OCI-LY3 (cell line): ENCODE measurements around the gene CREBBP.
"Not testable (repeated sequence)": the region's sequence is repeated elsewhere in the genome, so short reads cannot be mapped to it uniquely, and the experiment has no call there.

Source experiments
- H2AFZ ChIP-seq: fragments of 200-600, 300-600 bp; shearing (Covaris generic); 2 replicates; pipeline ENCODE4 v1.6.0; 2014; ENCODE audit warnings: antibody characterized with exemption, low read depth, low read length
- H3K27ac ChIP-seq: fragments of 200-600, 300-600 bp; sonication (generic); 2 replicates; pipeline ENCODE4 v1.5.1; 2014; ENCODE audit warnings: mild to moderate bottlenecking, low read length, moderate library complexity, mixed read lengths
- H3K27me3 ChIP-seq: fragments of 200-600, 300-600 bp; sonication (generic); 2 replicates; pipeline ENCODE4 v1.6.1; 2014; ENCODE audit warnings: low read depth, low read length, mixed read lengths
- H3K36me3 ChIP-seq: fragments of 200-600, 300-600 bp; sonication (generic); replicated peaks from 2 replicates; pipeline ENCODE3; 2014; ENCODE audit warnings: low read depth, low read length, mixed read lengths
- H3K4me1 ChIP-seq: fragments of 300-600, 200-600 bp; sonication (generic); 2 replicates; pipeline ENCODE4 v1.6.1; 2014; ENCODE audit warnings: low read length, mixed read lengths
- H3K4me2 ChIP-seq: fragments of 200-600, 300-600 bp; sonication (generic); 2 replicates; pipeline ENCODE4 v1.6.1; 2014; ENCODE audit warnings: low read length, mixed read lengths
- H3K4me3 ChIP-seq: fragments of 300-600, 200-600 bp; sonication (generic); 2 replicates; pipeline ENCODE4 v1.5.1; 2014; ENCODE audit warnings: antibody characterized with exemption, mild to moderate bottlenecking, low read length, moderate library complexity
- H3K79me2 ChIP-seq: fragments of 300-600, 200-600 bp; shearing (Covaris generic); 2 replicates; pipeline ENCODE4 v1.6.1; 2014; ENCODE audit warnings: mild to moderate bottlenecking, low read length, mixed read lengths
- H3K9ac ChIP-seq: fragments of 300-600, 200-600 bp; shearing (Covaris generic); 2 replicates; pipeline ENCODE4 v1.6.0; 2014; ENCODE audit warnings: mild to moderate bottlenecking, low read length, moderate library complexity
- H3K9me3 ChIP-seq: fragments of 200-600, 300-600 bp; shearing (Covaris generic); 2 replicates; pipeline ENCODE4 v1.6.1; 2014; ENCODE audit warnings: low read length, mixed read lengths; ENCODE audit not compliant: insufficient read depth
- H4K20me1 ChIP-seq: fragments of 200-600, 300-600 bp; sonication (generic); 2 replicates; pipeline ENCODE4 v1.6.1; 2016; ENCODE audit warnings: low read length, mixed read lengths; ENCODE audit not compliant: insufficient read depth
- EZH2phosphoT487 ChIP-seq: fragments of 200-600 bp; shearing (Covaris generic); IDR thresholded peaks from 2 replicates; pipeline ENCODE4 v1.6.1; 2018; ENCODE audit warnings: antibody characterized with exemption, mixed run types, low read depth
- TF ChIP-seq, protein P1 (sequence below): fragments of 200-600, 300-600 bp; sonication (generic); IDR thresholded peaks from 2 replicates; pipeline ENCODE4 v1.5.1; 2014; ENCODE audit warnings: antibody characterized with exemption, low read length, low read depth

CREBBP gene

DNA sequence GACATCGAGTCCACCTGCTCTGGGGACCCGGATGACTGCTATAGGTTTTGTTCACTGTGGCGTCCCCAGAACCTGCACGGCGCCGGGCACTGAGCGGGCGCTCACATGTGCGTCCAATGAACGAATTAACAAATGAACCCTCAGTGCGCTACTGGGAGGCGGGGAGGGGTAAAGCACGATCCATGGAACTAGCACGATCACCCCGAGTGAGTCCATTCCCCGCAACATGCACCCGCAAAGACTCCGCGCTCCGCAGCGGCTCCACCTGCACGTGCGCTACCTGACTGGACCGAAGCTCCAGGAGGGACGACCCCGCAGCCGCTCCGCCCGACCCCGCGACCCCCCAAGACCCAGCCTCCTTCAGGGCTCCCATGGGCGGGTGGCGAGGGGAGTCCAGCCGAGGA lies 163.7 kb downstream of the CREBBP start:
- H3K79me2 ChIP-seq = peaks cover 63% of the 10 kb centered on the region
- H3K4me1 ChIP-seq = peaks cover 10% of the 10 kb centered on the region
- H3K9me3 ChIP-seq = no peaks in the 10 kb centered on the region
- H3K9ac ChIP-seq = peak overlapping the region; percentile 86
- peak overlapping the region; percentile 96 for H3K4me2 ChIP-seq
- no peaks in the 10 kb centered on the region for H3K27me3 ChIP-seq
- TF ChIP-seq, protein P1, sequence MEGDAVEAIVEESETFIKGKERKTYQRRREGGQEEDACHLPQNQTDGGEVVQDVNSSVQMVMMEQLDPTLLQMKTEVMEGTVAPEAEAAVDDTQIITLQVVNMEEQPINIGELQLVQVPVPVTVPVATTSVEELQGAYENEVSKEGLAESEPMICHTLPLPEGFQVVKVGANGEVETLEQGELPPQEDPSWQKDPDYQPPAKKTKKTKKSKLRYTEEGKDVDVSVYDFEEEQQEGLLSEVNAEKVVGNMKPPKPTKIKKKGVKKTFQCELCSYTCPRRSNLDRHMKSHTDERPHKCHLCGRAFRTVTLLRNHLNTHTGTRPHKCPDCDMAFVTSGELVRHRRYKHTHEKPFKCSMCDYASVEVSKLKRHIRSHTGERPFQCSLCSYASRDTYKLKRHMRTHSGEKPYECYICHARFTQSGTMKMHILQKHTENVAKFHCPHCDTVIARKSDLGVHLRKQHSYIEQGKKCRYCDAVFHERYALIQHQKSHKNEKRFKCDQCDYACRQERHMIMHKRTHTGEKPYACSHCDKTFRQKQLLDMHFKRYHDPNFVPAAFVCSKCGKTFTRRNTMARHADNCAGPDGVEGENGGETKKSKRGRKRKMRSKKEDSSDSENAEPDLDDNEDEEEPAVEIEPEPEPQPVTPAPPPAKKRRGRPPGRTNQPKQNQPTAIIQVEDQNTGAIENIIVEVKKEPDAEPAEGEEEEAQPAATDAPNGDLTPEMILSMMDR = no peak
- TF ChIP-seq EZH2phosphoT487 = no peak
- H2AFZ ChIP-seq = peak overlapping the region; percentile 37; the same call in 1 of the 2 replicates
- H4K20me1 ChIP-seq = 0 out of 2 replicates have a peak, but pooled peaks cover 15% of the 10 kb centered on the region
- H3K27ac ChIP-seq = peak overlapping the region; percentile 40
- H3K4me3 ChIP-seq = peak overlapping the region; percentile 97
- H3K36me3 ChIP-seq = peaks cover 22% of the 10 kb centered on the region

DNA sequence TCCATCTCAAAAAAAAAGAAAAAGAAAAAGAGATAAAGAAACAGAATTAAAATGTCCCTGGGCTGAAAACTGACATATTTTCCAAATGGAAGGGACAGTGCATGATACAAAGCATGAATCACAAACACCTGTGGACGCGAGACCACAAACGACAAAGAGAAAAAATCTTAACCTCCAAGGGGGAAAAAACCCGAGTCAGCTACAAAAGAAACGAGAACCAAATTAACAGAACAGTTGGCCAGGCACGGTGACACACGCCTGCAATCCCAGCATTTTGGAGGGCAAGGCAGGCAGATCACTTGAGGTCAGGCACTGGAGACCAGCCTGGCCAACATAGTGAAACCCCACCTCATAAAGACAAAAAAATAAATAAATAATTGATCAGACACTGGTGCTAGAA lies 165.1 kb downstream of the CREBBP start:
- H3K27me3 ChIP-seq = no peaks in the 10 kb centered on the region
- H4K20me1 ChIP-seq = peaks cover 21% of the 10 kb centered on the region
- no peak for TF ChIP-seq EZH2phosphoT487
- TF ChIP-seq, protein P1 = no peak
- H3K27ac ChIP-seq = no peak overlapping the region
- H3K9ac ChIP-seq = no peak overlapping the region
- H2AFZ ChIP-seq = no peak overlapping the region
- no peak overlapping the region for H3K4me2 ChIP-seq
- peaks cover 25% of the 10 kb centered on the region for H3K36me3 ChIP-seq
- peaks cover 10% of the 10 kb centered on the region for H3K4me1 ChIP-seq
- H3K4me3 ChIP-seq = no peak overlapping the region
- H3K79me2 ChIP-seq = peaks cover 77% of the 10 kb centered on the region
- no peaks in the 10 kb centered on the region for H3K9me3 ChIP-seq

DNA sequence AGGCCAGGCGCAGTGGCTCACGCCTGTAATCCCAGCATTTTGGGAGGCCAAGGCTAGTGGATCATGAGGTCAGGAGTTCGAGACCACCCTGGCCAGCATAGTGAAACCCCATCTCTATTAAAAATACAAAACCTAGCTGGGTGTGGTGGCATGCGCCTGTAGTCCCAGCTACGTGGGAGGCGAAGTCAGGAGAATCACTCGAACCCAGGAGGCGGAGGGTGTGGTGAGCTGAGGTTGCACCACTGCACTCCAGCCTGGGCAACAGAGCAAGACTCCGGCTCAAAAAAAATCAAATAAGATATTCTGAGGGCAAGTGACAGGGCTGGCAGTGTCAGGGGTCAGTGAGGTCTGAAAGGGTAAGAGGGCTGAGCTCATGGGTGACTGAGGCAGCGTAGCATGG lies 166.1 kb downstream of the CREBBP start:
- peaks cover 87% of the 10 kb centered on the region for H3K79me2 ChIP-seq
- H3K9me3 ChIP-seq, H3K4me2 ChIP-seq, H3K27ac ChIP-seq, H3K9ac ChIP-seq, H2AFZ ChIP-seq, H3K27me3 ChIP-seq, H3K4me3 ChIP-seq: not testable (repeated sequence)
- peaks cover 28% of the 10 kb centered on the region for H4K20me1 ChIP-seq
- peaks cover 10% of the 10 kb centered on the region for H3K4me1 ChIP-seq
- peaks cover 33% of the 10 kb centered on the region for H3K36me3 ChIP-seq

DNA sequence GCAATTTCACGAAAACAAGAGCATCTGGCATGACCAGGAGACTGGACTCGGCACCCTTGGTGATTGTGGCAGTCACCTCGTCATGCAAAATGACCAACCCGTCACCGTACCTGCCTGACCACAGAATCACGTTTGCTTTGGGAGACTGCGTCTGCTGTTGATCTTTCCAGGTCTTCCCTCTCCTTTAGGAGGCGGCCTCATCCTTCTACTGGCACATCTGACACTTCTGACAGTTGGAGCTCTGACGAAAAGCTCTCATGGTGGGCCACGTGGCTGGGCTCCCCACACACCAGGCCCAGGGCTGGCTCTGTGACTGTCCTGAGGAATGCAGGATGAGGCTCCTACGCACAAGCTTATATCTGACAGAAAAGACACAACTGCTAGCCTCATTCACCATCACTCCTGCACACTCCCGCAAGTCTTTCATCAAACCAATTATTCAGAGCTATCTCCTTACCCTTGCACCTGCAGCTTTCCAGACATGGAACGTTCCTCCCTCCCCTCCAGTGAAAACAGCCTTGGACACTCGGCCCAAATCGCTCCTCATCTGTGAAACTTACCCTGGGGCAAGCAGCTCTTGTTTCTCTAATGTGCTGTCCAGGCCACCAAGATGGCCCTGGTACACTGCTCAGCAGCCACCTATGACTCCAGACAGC lies 166.8 kb downstream of the CREBBP start:
- Histone ChIP-seq H4K20me1 (peaks cover 30% of the 10 kb centered on the region), H3K27me3 (no peaks in the 10 kb centered on the region), H3K27ac (no peak overlapping the region), H3K79me2 (peaks cover 94% of the 10 kb centered on the region), H3K4me3 (no peak overlapping the region), H3K4me1 (peaks cover 10% of the 10 kb centered on the region), H3K36me3 (peaks cover 36% of the 10 kb centered on the region), H2AFZ (no peak overlapping the region), H3K9ac (no peak overlapping the region), H3K9me3 (no peaks in the 10 kb centered on the region), H3K4me2 (no peak overlapping the region)
- TF ChIP-seq, protein P1 = no peak
- TF ChIP-seq EZH2phosphoT487 = no peak
